Caco-2 (cell line): ENCODE data around the gene MBD3L5. TPM values are rescaled to one million over a fixed set of nuclear protein-coding genes. Genes with fewer than 3 reads are reported as not detected.

ENCODE experiments used
- BruUV-seq: library from RNA; stranded (reverse); fragments of 400-500 nt; replicated peaks from 2 replicates; lab custom pipeline; 2021; lab: Mats Ljungman, UMichigan
- CTCF ChIA-PET: fragments of 300-600 bp; sonication (Branson Sonifier 250); formaldehyde crosslinking; loops from one replicate; lab custom pipeline; 2022; ENCODE audit warnings: antibody characterized with exemption; lab: Charles Lee
- POLR2A ChIA-PET: fragments of 300-600 bp; sonication (Branson Sonifier 250); formaldehyde crosslinking; loops from one replicate; lab custom pipeline; 2022; ENCODE audit warnings: antibody characterized with exemption; lab: Charles Lee
- DNase-seq, 2 experiments: peaks; one replicate each; pipeline versions ENCODE4 v3.0.0 to v3.0.0-alpha.2; 2020 to 2022
- H3K27me3 ChIP-seq: replicated peaks from 2 replicates; pipeline ENCODE4 v1.6.0; 2011; ENCODE audit warnings: low read length; ENCODE audit not compliant: control insufficient read depth, insufficient read depth
- H3K36me3 ChIP-seq: 2 replicates; pipeline ENCODE4 v1.5.1; 2011; ENCODE audit warnings: low read length; ENCODE audit not compliant: control insufficient read depth, insufficient read depth
- H3K4me1 ChIP-seq: fragments of 250-450 bp; sonication (Bioruptor Pico); 2 replicates; pipeline ENCODE4 v1.5.1; 2020; ENCODE audit warnings: mild to moderate bottlenecking
- H3K4me3 ChIP-seq: 2 replicates; pipeline ENCODE4 v1.5.1; 2011; ENCODE audit warnings: low read depth, mild to moderate bottlenecking, control low read depth, low read length
- H3K9me3 ChIP-seq: fragments of 250-450 bp; sonication (Bioruptor Pico); 2 replicates; pipeline ENCODE4 v1.5.1; 2020; ENCODE audit warnings: mild to moderate bottlenecking, moderate library complexity
- H3K27ac Mint-ChIP-seq: one replicate; pipeline ENCODE4 v1.8.0; 2022; ENCODE audit warnings: mixed read lengths; ENCODE audit not compliant: unreplicated experiment
- H3K27me3 Mint-ChIP-seq: one replicate; pipeline ENCODE4 v1.8.0; 2022; ENCODE audit warnings: mixed read lengths; ENCODE audit not compliant: insufficient read depth, unreplicated experiment
- H3K36me3 Mint-ChIP-seq: one replicate; pipeline ENCODE4 v1.8.0; 2022; ENCODE audit warnings: mild to moderate bottlenecking, mixed read lengths; ENCODE audit not compliant: insufficient read depth, unreplicated experiment
- H3K4me1 Mint-ChIP-seq: one replicate; pipeline ENCODE4 v1.8.0; 2022; ENCODE audit warnings: low read depth, mixed read lengths; ENCODE audit not compliant: unreplicated experiment
- H3K4me3 Mint-ChIP-seq: one replicate; pipeline ENCODE4 v1.8.0; 2022; ENCODE audit warnings: mild to moderate bottlenecking, moderate library complexity, mixed read lengths; ENCODE audit not compliant: unreplicated experiment
- H3K9me3 Mint-ChIP-seq: one replicate; pipeline ENCODE4 v1.8.0; 2022; ENCODE audit warnings: mixed read lengths; ENCODE audit not compliant: unreplicated experiment
- intact Hi-C: fragments of 100-400 bp; cut with micrococcal nuclease; formaldehyde crosslinking; loops from one replicate; pipeline ENCODE4 v1.10.0; 2022; ENCODE audit not compliant: unreplicated experiment
- total RNA-seq: library from RNA; stranded (reverse); gene quantifications from 2 replicates; pipeline ENCODE4 v1.2.3, GENCODE V29; 2022
- TF ChIP-seq, protein P1 (sequence below), 2 experiments: fragments of 200-600 bp in 1 of 2; IDR thresholded peaks; 1 replicate in 1 of 2; 2 replicates in 1 of 2; pipeline versions ENCODE4 v1.5.1 to v1.8.0; 2011 to 2022; ENCODE audit warnings: antibody characterized with exemption in 1 of 2, control low read depth in 1 of 2, inconsistent platforms in 1 of 2, low read depth in 1 of 2, low read length in 1 of 2, mild to moderate bottlenecking in 1 of 2, moderate library complexity in 1 of 2; ENCODE audit not compliant: insufficient read depth in 1 of 2, severe bottlenecking in 1 of 2, unreplicated experiment in 1 of 2

Gene MBD3L5
- total RNA-seq, 1 experiment from 2014 or later = not detected

DNA sequence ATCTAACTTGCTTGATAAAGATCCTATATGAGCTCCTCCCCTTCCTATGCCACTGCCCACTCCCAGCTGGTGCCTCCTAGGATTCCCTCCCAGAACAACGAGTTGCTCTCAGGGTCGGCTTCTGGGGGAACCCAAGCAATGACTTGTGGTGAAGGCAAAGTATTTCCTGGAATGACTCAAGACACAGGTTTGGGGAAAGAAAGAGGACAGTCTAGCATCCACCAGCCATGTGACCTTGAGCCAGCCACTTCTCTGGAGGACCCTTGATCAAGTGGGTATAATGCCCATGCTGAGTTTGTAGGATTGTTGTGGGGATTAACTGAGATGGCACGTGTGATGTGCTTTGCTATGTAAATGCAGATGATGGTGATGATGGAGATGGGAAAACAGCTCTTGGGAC lies 42.1 kb upstream of the MBD3L5 start:
- TF ChIP-seq, protein P1, sequence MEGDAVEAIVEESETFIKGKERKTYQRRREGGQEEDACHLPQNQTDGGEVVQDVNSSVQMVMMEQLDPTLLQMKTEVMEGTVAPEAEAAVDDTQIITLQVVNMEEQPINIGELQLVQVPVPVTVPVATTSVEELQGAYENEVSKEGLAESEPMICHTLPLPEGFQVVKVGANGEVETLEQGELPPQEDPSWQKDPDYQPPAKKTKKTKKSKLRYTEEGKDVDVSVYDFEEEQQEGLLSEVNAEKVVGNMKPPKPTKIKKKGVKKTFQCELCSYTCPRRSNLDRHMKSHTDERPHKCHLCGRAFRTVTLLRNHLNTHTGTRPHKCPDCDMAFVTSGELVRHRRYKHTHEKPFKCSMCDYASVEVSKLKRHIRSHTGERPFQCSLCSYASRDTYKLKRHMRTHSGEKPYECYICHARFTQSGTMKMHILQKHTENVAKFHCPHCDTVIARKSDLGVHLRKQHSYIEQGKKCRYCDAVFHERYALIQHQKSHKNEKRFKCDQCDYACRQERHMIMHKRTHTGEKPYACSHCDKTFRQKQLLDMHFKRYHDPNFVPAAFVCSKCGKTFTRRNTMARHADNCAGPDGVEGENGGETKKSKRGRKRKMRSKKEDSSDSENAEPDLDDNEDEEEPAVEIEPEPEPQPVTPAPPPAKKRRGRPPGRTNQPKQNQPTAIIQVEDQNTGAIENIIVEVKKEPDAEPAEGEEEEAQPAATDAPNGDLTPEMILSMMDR (IDR thresholded peaks at IDR 0.05; ENCODE audit: insufficient read depth in 1 of 2, low read depth in 1 of 2, low read length in 1 of 2, severe bottlenecking in 1 of 2, unreplicated experiment in 1 of 2) = no peak
- Histone ChIP-seq H3K9me3 (no peaks in the 10 kb centered on the region), H3K4me3 (no peak overlapping the region), H3K36me3 (no peaks in the 10 kb centered on the region), H3K4me1 (no peaks in the 10 kb centered on the region), H3K27me3 (no peaks in the 10 kb centered on the region)
- Mint-ChIP-seq H3K4me1 (no peaks in the 10 kb centered on the region), H3K4me3 (no peak overlapping the region), H3K27me3 (peaks cover 3% of the 10 kb centered on the region), H3K9me3 (peaks cover 7% of the 10 kb centered on the region), H3K27ac (no peak overlapping the region), H3K36me3 (no peaks in the 10 kb centered on the region)
- CTCF ChIA-PET = no interaction called here
- intact Hi-C loops = no loop called here
- POLR2A ChIA-PET = no interaction called here
- BruUV-seq = no TSS peak
- no peak for DNase-seq

DNA sequence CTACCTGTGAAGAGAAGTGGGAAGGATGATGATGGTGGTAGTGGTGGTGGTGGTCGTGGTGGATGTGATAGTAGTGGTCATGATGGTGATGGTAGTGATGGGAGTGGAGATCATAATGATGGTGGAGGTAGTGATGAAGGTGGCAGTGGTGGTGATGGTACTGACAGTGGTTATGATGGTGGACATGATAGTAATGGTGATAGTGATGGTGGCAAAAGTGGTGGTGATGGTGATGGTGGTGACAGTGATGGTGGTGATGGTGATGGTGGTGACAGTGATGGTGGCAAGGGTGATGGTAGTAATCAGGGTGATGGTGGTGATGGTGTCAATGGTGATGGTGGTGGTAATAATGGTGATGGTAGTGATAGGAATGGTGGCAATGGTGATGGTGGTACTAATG lies 35.3 kb upstream of the MBD3L5 start:
- Mint-ChIP-seq H3K4me3 (peak overlapping the region; percentile 69), H3K27me3 (peaks cover 5% of the 10 kb centered on the region), H3K4me1 (no peaks in the 10 kb centered on the region), H3K27ac (peak overlapping the region; percentile 74), H3K9me3 (peaks cover 22% of the 10 kb centered on the region), H3K36me3 (peaks cover 19% of the 10 kb centered on the region)
- BruUV-seq = no TSS peak
- H3K4me3 ChIP-seq = no peak overlapping the region
- ChIA-PET POLR2A (no interaction called here), CTCF (no interaction called here)
- intact Hi-C loops = no loop called here
- no peaks in the 10 kb centered on the region for H3K27me3 ChIP-seq
- H3K9me3 ChIP-seq = no peaks in the 10 kb centered on the region
- DNase-seq = no peak
- no peaks in the 10 kb centered on the region for H3K36me3 ChIP-seq
- no peaks in the 10 kb centered on the region for H3K4me1 ChIP-seq
- TF ChIP-seq, protein P1 (IDR thresholded peaks at IDR 0.05; ENCODE audit: insufficient read depth in 1 of 2, low read depth in 1 of 2, low read length in 1 of 2, severe bottlenecking in 1 of 2, unreplicated experiment in 1 of 2) = no peak

DNA sequence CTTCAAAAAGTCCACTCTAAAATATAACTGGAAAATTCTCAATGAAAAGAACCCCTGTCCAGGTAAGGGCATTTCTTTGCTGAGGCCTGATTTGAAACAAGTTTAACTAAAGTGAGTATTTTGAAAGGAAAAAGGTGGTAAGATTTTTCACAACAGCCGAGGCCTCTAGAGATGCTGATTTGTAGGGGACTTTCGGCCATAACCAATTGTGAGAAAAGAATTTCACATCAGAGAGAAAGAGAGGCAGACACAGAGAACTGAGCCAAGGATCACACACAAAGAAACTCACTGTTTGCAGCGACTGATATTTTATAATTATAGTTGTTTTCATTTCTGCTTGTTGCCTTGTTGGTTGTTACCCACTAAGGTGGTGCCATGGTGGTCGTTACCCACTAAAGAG lies 33.6 kb upstream of the MBD3L5 start:
- TF ChIP-seq, protein P1 (IDR thresholded peaks at IDR 0.05; ENCODE audit: insufficient read depth in 1 of 2, low read depth in 1 of 2, low read length in 1 of 2, severe bottlenecking in 1 of 2, unreplicated experiment in 1 of 2) = no peak
- CTCF ChIA-PET = no interaction called here
- no peaks in the 10 kb centered on the region for H3K4me1 ChIP-seq
- DNase-seq = no peak
- no TSS peak for BruUV-seq
- peaks cover 19% of the 10 kb centered on the region for H3K36me3 Mint-ChIP-seq
- H3K36me3 ChIP-seq = no peaks in the 10 kb centered on the region
- no peak overlapping the region for H3K27ac Mint-ChIP-seq
- no peak overlapping the region for H3K4me3 ChIP-seq
- POLR2A ChIA-PET = no interaction called here
- H3K27me3 Mint-ChIP-seq = peaks cover 8% of the 10 kb centered on the region
- intact Hi-C loops = no loop called here
- H3K27me3 ChIP-seq = no peaks in the 10 kb centered on the region
- H3K4me3 Mint-ChIP-seq = no peak overlapping the region
- peaks cover 22% of the 10 kb centered on the region for H3K9me3 Mint-ChIP-seq
- H3K9me3 ChIP-seq = no peaks in the 10 kb centered on the region
- no peaks in the 10 kb centered on the region for H3K4me1 Mint-ChIP-seq
